Measurements from ENCODE around the gene MCTP2. TPM values are rescaled to one million over a fixed set of nuclear protein-coding genes. Genes with fewer than 3 reads are reported as not detected.

The MCTP2 gene
- total and polyA plus RNA-seq, 2 of the 8 experiments (the other 6 are each of a cell fraction or from before 2014, with no cell fraction given): 3.4 to 4.5 TPM

DNA sequence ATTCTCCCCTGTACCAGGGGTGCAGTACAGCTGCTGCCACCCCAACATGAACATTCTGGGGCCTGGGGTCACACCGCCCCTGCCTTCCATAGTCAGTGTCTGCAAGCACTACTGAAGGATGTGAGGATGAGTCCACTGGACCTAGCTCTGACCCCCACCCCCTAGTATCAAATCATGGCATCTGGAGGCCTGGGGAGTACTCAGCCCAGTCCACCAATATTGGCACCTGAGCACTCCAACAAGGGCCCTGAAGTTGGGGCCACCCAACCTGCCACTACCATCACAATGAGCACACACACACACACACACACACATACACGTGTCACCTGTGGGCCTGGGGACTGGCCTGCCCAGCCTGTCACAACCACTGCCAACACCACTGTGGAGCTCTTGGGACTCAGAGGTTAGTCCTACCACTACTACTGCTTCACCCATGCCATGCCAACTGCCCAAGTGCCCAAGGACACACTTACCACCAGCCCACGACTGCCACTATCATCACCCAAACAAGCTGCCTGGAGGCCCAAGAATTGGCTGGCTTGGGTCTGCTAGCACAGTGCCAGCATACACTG is 253.9 kb downstream of the MCTP2 start:
- DNase-seq (ENCODE audit: low read depth in 1 of 2, low spot score in 2 of 2) (no peak), FAIRE-seq (no peak)
- H3K79me1 ChIP-seq (ENCODE audit: low read depth, low read length): no peaks in the 10 kb centered on the region
- H2AFZ ChIP-seq (ENCODE audit: low read length): no peak overlapping the region
- no peak overlapping the region for H3K27ac ChIP-seq (ENCODE audit: low read depth, low read length)
- WGBS, 2 experiments (ENCODE audit: extremely low coverage in 1 of 2, insufficient coverage in 1 of 2, insufficient read length in 1 of 2, insufficient replicate concordance in 2 of 2, low coverage in 1 of 2, low lambda C conversion rate in 2 of 2, missing lambda C conversion rate in 1 of 2): 95% methylated on average over 3 of the region's 3 CpGs; no CpG with 5 or more reads in 1 of the 2 experiments
- H4K20me1 ChIP-seq (replicated peaks in 1 of 2; ENCODE audit: control insufficient read depth in 1 of 2, insufficient read depth in 2 of 2, low read length in 2 of 2): no peaks in the 10 kb centered on the region
- no peak overlapping the region for H3K4me2 ChIP-seq (ENCODE audit: insufficient read depth in 1 of 2, low read depth in 2 of 2, low read length in 2 of 2)
- TF ChIP-seq GTF2F1 (IDR thresholded peaks at IDR 0.05; ENCODE audit: borderline replicate concordance, low read depth, low read length) (no peak), ZNF274 (IDR thresholded peaks at IDR 0.05; ENCODE audit: borderline replicate concordance, extremely low read depth, low read length) (no peak), RXRA (IDR thresholded peaks at IDR 0.05; ENCODE audit: insufficient read depth, low read depth, low read length) (no peak), JUN (IDR thresholded peaks at IDR 0.05; ENCODE audit: low read depth, low read length) (no peak), POU5F1 (IDR thresholded peaks at IDR 0.05; ENCODE audit: low read depth, low read length) (no peak), RNF2 (IDR thresholded peaks at IDR 0.05; ENCODE audit: borderline replicate concordance, low read depth, low read length, missing control alignments, poor library complexity, severe bottlenecking) (no peak), SIRT6 (IDR thresholded peaks at IDR 0.05; ENCODE audit: low read length) (no peak), SRF (IDR thresholded peaks at IDR 0.05; ENCODE audit: low read depth, low read length) (no peak), GABPA (IDR thresholded peaks at IDR 0.05; ENCODE audit: borderline replicate concordance, insufficient read depth, low read length) (no peak), POLR2A (IDR thresholded peaks at IDR 0.05; ENCODE audit: control extremely low read depth in 1 of 2, low read depth in 2 of 2, low read length in 2 of 2) (no peak), EZH2 (IDR thresholded peaks at IDR 0.05; ENCODE audit: low read depth, low read length, severe bottlenecking) (no peak), PHF8 (conservative IDR thresholded peaks at IDR 0.05; ENCODE audit: low read depth, low read length) (no peak)
- H2BK120ac ChIP-seq (replicated peaks; ENCODE audit: low read depth, low read length): no peak overlapping the region
- H2BK12ac ChIP-seq (ENCODE audit: low read depth, low read length): no peak overlapping the region
- no peaks in the 10 kb centered on the region for H3K36me3 ChIP-seq (ENCODE audit: control insufficient read depth in 2 of 4, insufficient read depth in 4 of 4, low read length in 3 of 4)
- H2BK15ac ChIP-seq (ENCODE audit: low read length): no peak overlapping the region
- no peak overlapping the region; the same call in 1 of the 2 replicates for H2BK5ac ChIP-seq (ENCODE audit: low read depth, low read length)
- H3K4ac ChIP-seq (replicated peaks; ENCODE audit: insufficient read length, low read depth, low read length): no peak overlapping the region
- H3K9me3 ChIP-seq (ENCODE audit: insufficient read depth in 2 of 2, low read depth in 1 of 2, low read length in 1 of 2): no peaks in the 10 kb centered on the region
- H4K8ac ChIP-seq (ENCODE audit: extremely low read depth, insufficient read depth, low read length): no peak overlapping the region
- H3K4me3 ChIP-seq (ENCODE audit: extremely low read depth in 1 of 4, insufficient read depth in 2 of 4, low read depth in 3 of 4, low read length in 4 of 4): no peak overlapping the region
- no peaks in the 10 kb centered on the region for H3K79me2 ChIP-seq (ENCODE audit: control insufficient read depth in 1 of 2, insufficient read depth in 2 of 2, low read length in 2 of 2)
- H3K18ac ChIP-seq (ENCODE audit: extremely low read depth, low read length): no peak overlapping the region
- no peaks in the 10 kb centered on the region for H3K4me1 ChIP-seq (replicated peaks in 1 of 4; ENCODE audit: control insufficient read depth in 3 of 4, insufficient read depth in 4 of 4, low read length in 3 of 4)
- no peak overlapping the region for H2BK20ac ChIP-seq (ENCODE audit: low read length)
- no peaks in the 10 kb centered on the region for H3K23me2 ChIP-seq (ENCODE audit: low read depth, low read length)
- H3K9ac ChIP-seq (replicated peaks in 1 of 4; ENCODE audit: extremely low read depth in 1 of 4, low read depth in 3 of 4, low read length in 3 of 4): no peak overlapping the region
- H4K91ac ChIP-seq (replicated peaks; ENCODE audit: insufficient read length, low read length): no peak overlapping the region
- no peak overlapping the region for H3K23ac ChIP-seq (ENCODE audit: insufficient read length)
- H3K27me3 ChIP-seq (replicated peaks in 1 of 4; ENCODE audit: control insufficient read depth in 3 of 4, extremely low read depth in 1 of 4, insufficient read depth in 3 of 4, low read length in 3 of 4): no peaks in the 10 kb centered on the region
- H3K14ac ChIP-seq (ENCODE audit: insufficient read length): no peak overlapping the region
- H3K56ac ChIP-seq (replicated peaks; ENCODE audit: insufficient read length, low read depth, low read length): no peak overlapping the region
- POLR2A ChIA-PET (ENCODE audit: partially characterized antibody): no interaction called here
- CTCF ChIA-PET (ENCODE audit: partially characterized antibody): no interaction called here
- H2AK5ac ChIP-seq (ENCODE audit: low read depth, low read length): no peak overlapping the region
- H4K5ac ChIP-seq (ENCODE audit: insufficient read length, low read depth, low read length): no peak overlapping the region
